SIG-M5 treated with dmso at 0.1 percent for 504 hours (cell line): Measurements from ENCODE around the gene TMEM44.

Experiments
- DNase-seq: peaks from one replicate; lab custom pipeline; 2025; ENCODE audit not compliant: unreplicated experiment; lab: John Stamatoyannopoulos, UW

Gene TMEM44

GRCh38 chr3:194582196-194582905 lies 50.9 kb downstream of the TMEM44 start:
- DNase-seq: no peak

- no peak for DNase-seq
Observed at GRCh38 chr3:194579091-194579606, 54.1 kb downstream of the TMEM44 start.

GRCh38 chr3:194577986-194578905 lies 55.0 kb downstream of the TMEM44 start:
- DNase-seq: peak; percentile 80

GRCh38 chr3:194575484-194576210 lies 57.6 kb downstream of the TMEM44 start:
- peak; percentile 97 for DNase-seq

- DNase-seq: no peak
Observed at GRCh38 chr3:194574639-194575483, 58.4 kb downstream of the TMEM44 start.

GRCh38 chr3:194573680-194574437 lies 59.4 kb downstream of the TMEM44 start:
- DNase-seq: peak; percentile 62

- DNase-seq: no peak
Observed at GRCh38 chr3:194572944-194573491, 60.2 kb downstream of the TMEM44 start.

GRCh38 chr3:194572143-194572789 lies 61.0 kb downstream of the TMEM44 start:
- DNase-seq: no peak

GRCh38 chr3:194571491-194572142 lies 61.6 kb downstream of the TMEM44 start:
- no peak for DNase-seq

- no peak for DNase-seq
Observed at GRCh38 chr3:194570898-194571297, 62.3 kb downstream of the TMEM44 start.

- DNase-seq: peak; percentile 80
Observed at GRCh38 chr3:194570235-194570634, 63.0 kb downstream of the TMEM44 start.

GRCh38 chr3:194569252-194569651 lies 64.0 kb downstream of the TMEM44 start:
- no peak for DNase-seq

- DNase-seq: no peak
Observed at GRCh38 chr3:194565597-194566190, 67.5 kb downstream of the TMEM44 start.

- DNase-seq: no peak
Observed at GRCh38 chr3:194562986-194563385, 70.2 kb downstream of the TMEM44 start.

GRCh38 chr3:194561306-194561974 lies 71.8 kb downstream of the TMEM44 start:
- peak; percentile 30 for DNase-seq

- no peak for DNase-seq
Observed at GRCh38 chr3:194560047-194560446, 73.2 kb downstream of the TMEM44 start.

- no peak for DNase-seq
Observed at GRCh38 chr3:194559530-194559929, 73.7 kb downstream of the TMEM44 start.
